ENCODE measurements around the gene POLRMT. TPM values are rescaled to one million over a fixed set of nuclear protein-coding genes. Genes with fewer than 3 reads are reported as not detected.
A peak's percentile ranks its signal among the peaks of the same experiment; 100 is the strongest.

POLRMT gene
- total RNA-seq, 1 experiment from 2014 or later = 104 TPM

- no peak overlapping the region for H3K56ac ChIP-seq (ENCODE audit: insufficient read length, low read depth, low read length)
- no peak overlapping the region for H2AFZ ChIP-seq (ENCODE audit: low read length)
- Mint-ChIP-seq H3K4me1 (peaks cover 3 to 4% of the 10 kb centered on the region in 2 experiments; a peak in 1 of 4 replicates), H3K9me3 (no peaks in the 10 kb centered on the region), H3K27me3 (ENCODE audit: low read depth) (no peaks in the 10 kb centered on the region), H3K27ac (peak overlapping the region in 2 of 3 experiments; percentile 12 to 37; a peak in 2 of 7 replicates), H3K36me3 (ENCODE audit: insufficient read depth in 1 of 3, low read depth in 3 of 3) (peaks cover 28 to 50% (median 46%) of the 10 kb centered on the region in 3 experiments), H3K4me3 (no peak overlapping the region)
- no peak overlapping the region for H2BK20ac ChIP-seq (ENCODE audit: low read depth, low read length, poor library complexity, severe bottlenecking)
- H4K91ac ChIP-seq (ENCODE audit: insufficient read length, low read depth, low read length) = no peak overlapping the region
- H4K8ac ChIP-seq (replicated peaks; ENCODE audit: insufficient read length, low read depth, low read length) = no peak overlapping the region
- H3K23ac ChIP-seq (ENCODE audit: insufficient read length, low read depth, low read length) = no peak overlapping the region
- no peak overlapping the region for H2BK12ac ChIP-seq (ENCODE audit: insufficient read length, low read depth, low read length)
- H4K20me1 ChIP-seq (ENCODE audit: control insufficient read depth, insufficient read depth, insufficient read length) = no peaks in the 10 kb centered on the region
- no peaks in the 10 kb centered on the region for H3K4me1 ChIP-seq (ENCODE audit: insufficient read depth, low read length)
- H3T11ph ChIP-seq (ENCODE audit: low read length) = no peak overlapping the region
- H3K27ac ChIP-seq (ENCODE audit: insufficient read length, low read depth, low read length) = no peak overlapping the region
- no peak for TF ChIP-seq CTCF (conservative IDR thresholded peaks at IDR 0.05)
- no peak overlapping the region for H3K14ac ChIP-seq (ENCODE audit: insufficient read depth, low read length)
- no peak overlapping the region for H2AK5ac ChIP-seq (ENCODE audit: insufficient read length, low read length)
- no peak overlapping the region for H3K4me2 ChIP-seq (ENCODE audit: insufficient read depth, insufficient read length, low read length)
- H3K23me2 ChIP-seq (ENCODE audit: insufficient read length, low read depth, low read length, poor library complexity, severe bottlenecking) = no peaks in the 10 kb centered on the region
- WGBS (ENCODE audit: extremely low coverage, insufficient read length, low lambda C conversion rate) = no CpG with 5 or more reads among the region's 54 CpGs
- no peak overlapping the region for H3K9ac ChIP-seq (ENCODE audit: extremely low read depth, insufficient read length, low read length)
- no peak overlapping the region for H2BK120ac ChIP-seq (ENCODE audit: low read depth, low read length, poor library complexity, severe bottlenecking)
- H3K4ac ChIP-seq (ENCODE audit: low read depth, low read length) = no peak overlapping the region
- H4K5ac ChIP-seq (ENCODE audit: insufficient read length, low read depth, low read length) = no peak overlapping the region
- H3K27me3 ChIP-seq (ENCODE audit: insufficient read depth, low read length) = no peaks in the 10 kb centered on the region
- H2BK15ac ChIP-seq (ENCODE audit: low read depth, low read length) = no peak overlapping the region
- no peaks in the 10 kb centered on the region for H3K9me3 ChIP-seq (ENCODE audit: control insufficient read depth, low read depth, low read length)
- H3K79me1 ChIP-seq (ENCODE audit: insufficient read depth, low read depth, low read length, poor library complexity, severe bottlenecking) = no peaks in the 10 kb centered on the region
- no peaks in the 10 kb centered on the region for H3K79me2 ChIP-seq (ENCODE audit: insufficient read depth, low read length)
- no peak for DNase-seq
- no peak overlapping the region for H3K18ac ChIP-seq (ENCODE audit: insufficient read length, low read depth, low read length)
- no peak overlapping the region for H2BK5ac ChIP-seq (ENCODE audit: insufficient read length, low read length)
Measured at GRCh38 chr19:613732-614567, 19.4 kb downstream of the POLRMT start.
